Measurements from ENCODE around the gene SF3B3.

DNA sequence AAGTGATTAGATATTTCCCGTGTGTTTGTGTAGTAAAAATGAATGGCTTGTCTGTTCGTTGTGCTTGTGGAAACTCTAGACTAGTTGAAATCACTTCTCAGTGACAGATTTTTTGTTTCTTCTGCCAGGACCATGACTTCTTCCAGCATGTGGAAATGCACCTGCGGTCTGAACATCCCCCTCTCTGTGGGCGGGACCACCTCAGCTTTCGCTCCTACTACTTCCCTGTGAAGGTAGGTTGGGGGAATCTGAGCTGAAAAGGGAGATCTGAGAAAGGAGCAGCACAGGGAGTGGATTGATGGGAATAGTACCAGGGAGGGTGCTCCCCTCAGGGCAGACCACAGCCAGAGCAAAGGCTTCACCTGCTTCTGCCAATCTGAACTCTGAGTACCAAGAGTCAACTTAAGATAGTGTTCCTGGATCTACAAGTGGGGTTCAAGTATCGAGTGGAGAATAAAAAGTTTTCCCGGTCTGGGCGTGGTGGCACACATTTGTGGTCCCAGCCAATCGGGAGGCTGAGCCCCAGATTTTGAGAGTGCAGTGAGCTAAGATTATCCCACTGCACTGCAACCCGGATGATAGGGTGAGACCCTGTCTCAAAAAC is 47.5 kb downstream of the SF3B3 start:
- TF ChIP-seq, protein P1, sequence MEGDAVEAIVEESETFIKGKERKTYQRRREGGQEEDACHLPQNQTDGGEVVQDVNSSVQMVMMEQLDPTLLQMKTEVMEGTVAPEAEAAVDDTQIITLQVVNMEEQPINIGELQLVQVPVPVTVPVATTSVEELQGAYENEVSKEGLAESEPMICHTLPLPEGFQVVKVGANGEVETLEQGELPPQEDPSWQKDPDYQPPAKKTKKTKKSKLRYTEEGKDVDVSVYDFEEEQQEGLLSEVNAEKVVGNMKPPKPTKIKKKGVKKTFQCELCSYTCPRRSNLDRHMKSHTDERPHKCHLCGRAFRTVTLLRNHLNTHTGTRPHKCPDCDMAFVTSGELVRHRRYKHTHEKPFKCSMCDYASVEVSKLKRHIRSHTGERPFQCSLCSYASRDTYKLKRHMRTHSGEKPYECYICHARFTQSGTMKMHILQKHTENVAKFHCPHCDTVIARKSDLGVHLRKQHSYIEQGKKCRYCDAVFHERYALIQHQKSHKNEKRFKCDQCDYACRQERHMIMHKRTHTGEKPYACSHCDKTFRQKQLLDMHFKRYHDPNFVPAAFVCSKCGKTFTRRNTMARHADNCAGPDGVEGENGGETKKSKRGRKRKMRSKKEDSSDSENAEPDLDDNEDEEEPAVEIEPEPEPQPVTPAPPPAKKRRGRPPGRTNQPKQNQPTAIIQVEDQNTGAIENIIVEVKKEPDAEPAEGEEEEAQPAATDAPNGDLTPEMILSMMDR (IDR thresholded peaks at IDR 0.05), result no peak
- TF ChIP-seq POLR2A (IDR thresholded peaks at IDR 0.05), result no peak
